Endometrial microvascular endothelial cells (primary cell): ENCODE data around the gene FLVCR2. TPM values are rescaled to one million over a fixed set of nuclear protein-coding genes. Genes with fewer than 3 reads are reported as not detected.

Source experiments
- in situ Hi-C: cut with HindIII; loops from 2 replicates; pipeline ENCODE4 v1.10.0; 2017; ENCODE audit warnings: low sequenced_read_pairs, low pct_unique_long_range_greater_than_20kb; ENCODE audit errors: inconsistent ontology term
- total RNA-seq: library from RNA; depleted of rRNA; stranded (reverse); fragments of >200 nt; gene quantifications from one replicate; pipeline ENCODE4 v1.2.3, GENCODE V29; 2015; ENCODE audit errors: inconsistent ontology term

FLVCR2 gene
- total RNA-seq, 1 donor from 2014 or later: 3.1 TPM

- in situ Hi-C loops: no loop called here
Measured at GRCh38 chr14:75553157-75553556, 25.3 kb upstream of the FLVCR2 start.

GRCh38 chr14:75553761-75554364, 24.6 kb upstream of the FLVCR2 start:
- in situ Hi-C loops: no loop called here

- in situ Hi-C loops: no loop called here
Measured at GRCh38 chr14:75554482-75554881, 23.9 kb upstream of the FLVCR2 start.

- in situ Hi-C loops: no loop called here
Measured at GRCh38 chr14:75558440-75558839, 20.0 kb upstream of the FLVCR2 start.

- in situ Hi-C loops: no loop called here
Measured at GRCh38 chr14:75559045-75559444, 19.4 kb upstream of the FLVCR2 start.

- in situ Hi-C loops: no loop called here
Measured at GRCh38 chr14:75559451-75560222, 18.8 kb upstream of the FLVCR2 start.

- in situ Hi-C loops: no loop called here
Measured at GRCh38 chr14:75561013-75561432, 17.4 kb upstream of the FLVCR2 start.

GRCh38 chr14:75562089-75562488, 16.3 kb upstream of the FLVCR2 start:
- in situ Hi-C loops: no loop called here

GRCh38 chr14:75562489-75562888, 15.9 kb upstream of the FLVCR2 start:
- in situ Hi-C loops: no loop called here

- in situ Hi-C loops: no loop called here
Measured at GRCh38 chr14:75563931-75564330, 14.5 kb upstream of the FLVCR2 start.

GRCh38 chr14:75565056-75565455, 13.4 kb upstream of the FLVCR2 start:
- in situ Hi-C loops: no loop called here

GRCh38 chr14:75566321-75566720, 12.1 kb upstream of the FLVCR2 start:
- in situ Hi-C loops: no loop called here

GRCh38 chr14:75566752-75567151, 11.7 kb upstream of the FLVCR2 start:
- in situ Hi-C loops: no loop called here

- in situ Hi-C loops: no loop called here
Measured at GRCh38 chr14:75568140-75568539, 10.3 kb upstream of the FLVCR2 start.

GRCh38 chr14:75568791-75569190, 9.6 kb upstream of the FLVCR2 start:
- in situ Hi-C loops: no loop called here

GRCh38 chr14:75570797-75571196, 7.6 kb upstream of the FLVCR2 start:
- in situ Hi-C loops: no loop called here

GRCh38 chr14:75572104-75572503, 6.3 kb upstream of the FLVCR2 start:
- in situ Hi-C loops: no loop called here

GRCh38 chr14:75577090-75577489, 1.3 kb upstream of the FLVCR2 start:
- in situ Hi-C loops: no loop called here

GRCh38 chr14:75577729-75578101, 705 bp upstream of the FLVCR2 start:
- in situ Hi-C loops: no loop called here

- in situ Hi-C loops: no loop called here
Measured at GRCh38 chr14:75578786-75579337, 442 bp downstream of the FLVCR2 start.
